K562 (cell line): ENCODE measurements around the gene CIAPIN1.

Experiments used
- MAFK ChIP-seq: IDR thresholded peaks from 2 replicates; pipeline ENCODE4 v1.6.1; 2011; ENCODE audit warnings: low read length, improper control_type of control experiment
- ZFP30 ChIP-seq: fragments of 250-450 bp; sonication (Bioruptor Pico); IDR thresholded peaks from 2 replicates; pipeline ENCODE4 v1.8.0; 2022; ENCODE audit warnings: moderate library complexity, mild to moderate bottlenecking, inconsistent platforms, borderline replicate concordance

- no peak for TF ChIP-seq MAFK
- TF ChIP-seq ZFP30 = no peak
These were observed 25.5 kb upstream of the CIAPIN1 start for GRCh38 chr16:57472665-57473060.
